Measurements from ENCODE around the gene SIL1. TPM values are rescaled to one million over a fixed set of nuclear protein-coding genes. Genes with fewer than 3 reads are reported as not detected.
"Not testable (repeated sequence)": the region's sequence is repeated elsewhere in the genome, so short reads cannot be mapped to it uniquely, and the experiment has no call there.

The SIL1 gene
- total RNA-seq, 3 donors from 2014 or later (not counting 1 experiment from before 2014, with no cell fraction given), result 16.9 to 22.5 (median 22.4) TPM

- Mint-ChIP-seq H3K27ac (no peak overlapping the region), H3K27me3 (ENCODE audit: low read depth in 2 of 2) (no peaks in the 10 kb centered on the region), H3K4me1 (peaks cover 37 to 44% of the 10 kb centered on the region in 2 donors), H3K4me3 (no peak overlapping the region), H3K9me3 (no peaks in the 10 kb centered on the region), H3K36me3 (no peaks in the 10 kb centered on the region)
- no peak for TF ChIP-seq CTCF (IDR thresholded peaks at IDR 0.05)
- 85% methylated on average over 8 of the region's 8 CpGs for WGBS (ENCODE audit: insufficient coverage)
- intact Hi-C loops (cut with micrococcal nuclease), result no loop called here
- H3K9me3 ChIP-seq (ENCODE audit: control insufficient read depth, insufficient read depth, low read length), result no peaks in the 10 kb centered on the region
- no peak overlapping the region for H3K4me3 ChIP-seq (ENCODE audit: low read length)
- no peak overlapping the region for H3K27ac ChIP-seq (ENCODE audit: low read length)
- H3K4me1 ChIP-seq (ENCODE audit: control insufficient read depth, insufficient read depth, low read length), result peaks cover 20% of the 10 kb centered on the region
- DNase-seq, result no peak
- H3K36me3 ChIP-seq (ENCODE audit: control insufficient read depth, insufficient read depth, low read length), result no peaks in the 10 kb centered on the region
- ATAC-seq, result no peak
- no peaks in the 10 kb centered on the region for H3K27me3 ChIP-seq (ENCODE audit: control insufficient read depth, insufficient read depth, low read length)
These were observed 16.2 kb downstream of the SIL1 start for GRCh38 chr5:139181835-139182452.

DNA sequence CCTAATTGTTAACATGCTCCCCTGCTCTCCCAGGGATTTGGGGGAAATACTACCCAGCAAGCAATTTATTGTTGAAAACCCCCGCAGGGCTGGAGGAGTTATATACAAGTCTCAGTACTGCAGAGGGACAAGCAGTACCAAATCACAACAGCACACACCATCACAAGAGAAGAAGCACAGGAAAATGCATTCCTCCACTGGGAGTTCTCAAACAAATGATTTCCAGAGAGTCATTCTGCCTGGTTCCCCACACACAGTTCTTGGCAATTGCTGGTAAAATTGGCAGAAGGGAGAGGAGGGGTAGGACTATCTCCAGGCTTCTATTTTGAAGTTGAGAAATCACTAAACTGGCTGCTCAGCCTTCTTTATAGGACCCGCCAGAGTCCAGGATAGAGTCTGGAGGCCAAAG, 16.8 kb downstream of the SIL1 start:
- no peak for TF ChIP-seq CTCF (IDR thresholded peaks at IDR 0.05)
- no peak for ATAC-seq
- no peaks in the 10 kb centered on the region for H3K9me3 Mint-ChIP-seq
- no peak for DNase-seq
- 93% methylated on average over 2 of the region's 2 CpGs for WGBS (ENCODE audit: insufficient coverage)
- peaks cover 40 to 48% of the 10 kb centered on the region in 2 donors for H3K4me1 Mint-ChIP-seq
- no peaks in the 10 kb centered on the region for H3K27me3 ChIP-seq (ENCODE audit: control insufficient read depth, insufficient read depth, low read length)
- no peaks in the 10 kb centered on the region for H3K36me3 Mint-ChIP-seq
- no peaks in the 10 kb centered on the region for H3K27me3 Mint-ChIP-seq (ENCODE audit: low read depth in 2 of 2)
- no peaks in the 10 kb centered on the region for H3K9me3 ChIP-seq (ENCODE audit: control insufficient read depth, insufficient read depth, low read length)
- H3K4me3 ChIP-seq (ENCODE audit: low read length), result no peak overlapping the region
- peaks cover 20% of the 10 kb centered on the region for H3K4me1 ChIP-seq (ENCODE audit: control insufficient read depth, insufficient read depth, low read length)
- H3K27ac Mint-ChIP-seq, result no peak overlapping the region
- H3K27ac ChIP-seq (ENCODE audit: low read length), result no peak overlapping the region
- intact Hi-C loops (cut with micrococcal nuclease), result no loop called here
- no peaks in the 10 kb centered on the region for H3K36me3 ChIP-seq (ENCODE audit: control insufficient read depth, insufficient read depth, low read length)
- H3K4me3 Mint-ChIP-seq, result no peak overlapping the region

DNA sequence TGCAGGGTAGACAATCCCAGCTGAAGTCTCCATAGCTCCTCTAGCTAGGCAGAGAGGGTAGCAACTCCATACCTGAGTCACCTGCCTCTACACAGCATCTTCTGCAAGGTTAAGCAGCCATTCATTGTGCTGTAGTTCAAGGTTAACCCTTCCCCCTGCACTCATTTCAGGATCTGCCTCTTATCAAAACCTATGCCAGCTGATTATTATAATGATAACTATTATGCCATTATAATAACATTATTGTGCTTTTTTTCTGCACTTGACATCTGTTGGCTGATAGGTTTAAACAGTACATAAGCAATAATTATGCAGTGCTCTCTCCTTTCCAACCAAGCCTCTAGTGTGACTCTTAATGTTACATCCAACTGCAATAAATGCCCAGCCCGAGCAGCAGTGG, 17.3 kb downstream of the SIL1 start:
- no peaks in the 10 kb centered on the region for H3K27me3 Mint-ChIP-seq (ENCODE audit: low read depth in 2 of 2)
- Histone ChIP-seq H3K9me3 (ENCODE audit: control insufficient read depth, insufficient read depth, low read length) (no peaks in the 10 kb centered on the region), H3K4me1 (ENCODE audit: control insufficient read depth, insufficient read depth, low read length) (peaks cover 20% of the 10 kb centered on the region), H3K36me3 (ENCODE audit: control insufficient read depth, insufficient read depth, low read length) (no peaks in the 10 kb centered on the region), H3K27ac (ENCODE audit: low read length) (no peak overlapping the region), H3K4me3 (ENCODE audit: low read length) (no peak overlapping the region), H3K27me3 (ENCODE audit: control insufficient read depth, insufficient read depth, low read length) (no peaks in the 10 kb centered on the region)
- no peaks in the 10 kb centered on the region for H3K9me3 Mint-ChIP-seq
- H3K4me3 Mint-ChIP-seq, result no peak overlapping the region
- DNase-seq (no peak), ATAC-seq (no peak)
- H3K36me3 Mint-ChIP-seq, result no peaks in the 10 kb centered on the region
- intact Hi-C loops (cut with micrococcal nuclease), result no loop called here
- H3K27ac Mint-ChIP-seq, result no peak overlapping the region
- TF ChIP-seq CTCF (IDR thresholded peaks at IDR 0.05), result no peak
- 75% methylated on average over 1 of the region's 1 CpG for WGBS (ENCODE audit: insufficient coverage)
- H3K4me1 Mint-ChIP-seq, result peaks cover 35 to 47% of the 10 kb centered on the region in 2 donors

DNA sequence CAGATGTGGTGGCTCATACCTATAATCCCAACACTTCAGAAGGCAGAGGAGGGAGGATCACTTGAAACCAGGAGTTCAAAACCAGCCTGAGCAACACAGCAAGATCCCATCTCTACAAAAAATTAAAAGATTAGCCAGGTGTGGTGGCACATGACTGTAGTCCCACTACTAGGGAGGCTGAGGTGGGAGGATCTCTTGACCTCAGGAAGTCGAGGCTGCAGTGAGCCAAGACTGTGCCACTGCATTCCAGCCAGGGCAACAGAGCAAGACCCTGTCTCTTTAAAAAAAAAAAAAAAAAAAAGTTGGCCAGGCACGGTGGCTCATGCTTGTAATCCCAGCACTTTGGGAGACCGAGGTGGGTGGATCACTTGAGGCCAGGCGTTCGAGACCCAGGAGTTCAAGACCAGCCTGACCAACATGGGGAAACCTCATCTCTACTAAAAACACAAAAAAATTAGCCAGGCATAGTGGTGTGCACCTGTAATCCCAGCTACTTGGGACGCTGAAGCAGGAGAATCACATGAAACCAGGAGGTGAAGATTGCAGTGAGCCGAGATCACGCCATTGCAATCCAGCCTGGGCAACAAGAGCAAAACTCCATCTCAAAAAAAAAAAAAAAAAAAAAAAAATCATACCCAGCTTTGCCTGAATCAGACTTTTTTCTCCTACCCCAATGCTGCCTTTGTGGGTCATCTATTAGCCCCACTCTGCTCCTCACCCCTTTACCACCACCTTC, 18.2 kb downstream of the SIL1 start:
- WGBS (ENCODE audit: insufficient coverage), result 92% methylated on average over 8 of the region's 8 CpGs
- H3K4me3 Mint-ChIP-seq; H3K36me3 Mint-ChIP-seq; intact Hi-C loops (cut with micrococcal nuclease); H3K36me3 ChIP-seq (ENCODE audit: control insufficient read depth, insufficient read depth, low read length); DNase-seq; H3K9me3 Mint-ChIP-seq; H3K27ac ChIP-seq (ENCODE audit: low read length); H3K27me3 Mint-ChIP-seq (ENCODE audit: low read depth in 2 of 2); H3K9me3 ChIP-seq (ENCODE audit: control insufficient read depth, insufficient read depth, low read length); H3K27me3 ChIP-seq (ENCODE audit: control insufficient read depth, insufficient read depth, low read length); H3K4me3 ChIP-seq (ENCODE audit: low read length); ATAC-seq: not testable (repeated sequence)
- peak overlapping the region in 1 of 2 donors; percentile 80 for H3K27ac Mint-ChIP-seq
- H3K4me1 ChIP-seq (ENCODE audit: control insufficient read depth, insufficient read depth, low read length), result peaks cover 20% of the 10 kb centered on the region
- H3K4me1 Mint-ChIP-seq, result peaks cover 27 to 45% of the 10 kb centered on the region in 2 donors

Data from natural killer cell (primary cell).